Glutamatergic neuron (in vitro differentiated cells): Measurements from ENCODE around the gene RALGPS2. TPM values are rescaled to one million over a fixed set of nuclear protein-coding genes. Genes with fewer than 3 reads are reported as not detected.

Experiments
- DNase-seq: peaks from one replicate; pipeline ENCODE4 v3.0.0; 2022
- H3K27ac Mint-ChIP-seq: one replicate; pipeline ENCODE4 v1.8.0; 2020; ENCODE audit warnings: mild to moderate bottlenecking, mixed read lengths, inconsistent platforms; ENCODE audit not compliant: unreplicated experiment
- H3K27me3 Mint-ChIP-seq: one replicate; pipeline ENCODE4 v1.8.0; 2020; ENCODE audit warnings: mild to moderate bottlenecking, moderate library complexity, mixed read lengths, inconsistent platforms; ENCODE audit not compliant: unreplicated experiment
- H3K36me3 Mint-ChIP-seq: one replicate; pipeline ENCODE4 v1.8.0; 2020; ENCODE audit warnings: mild to moderate bottlenecking, mixed read lengths, inconsistent platforms; ENCODE audit not compliant: unreplicated experiment
- H3K4me1 Mint-ChIP-seq: one replicate; pipeline ENCODE4 v1.8.0; 2020; ENCODE audit warnings: mild to moderate bottlenecking, low read depth, mixed read lengths, inconsistent platforms; ENCODE audit not compliant: unreplicated experiment
- H3K4me3 Mint-ChIP-seq: one replicate; pipeline ENCODE4 v1.8.0; 2020; ENCODE audit warnings: mild to moderate bottlenecking, mixed read lengths, inconsistent platforms; ENCODE audit not compliant: unreplicated experiment
- H3K9me3 Mint-ChIP-seq: one replicate; pipeline ENCODE4 v1.8.0; 2020; ENCODE audit warnings: mild to moderate bottlenecking, moderate library complexity, mixed read lengths, inconsistent platforms; ENCODE audit not compliant: unreplicated experiment
- CTCF ChIP-seq: fragments of 200-600 bp; sonication (generic); IDR thresholded peaks from one replicate; pipeline ENCODE4 v1.5.0; 2021; ENCODE audit not compliant: partially characterized antibody, unreplicated experiment
- total RNA-seq: library from RNA; stranded (reverse); fragmentation: NEBNext Ultra II Directional; extraction: Animal tissue kit (Norgen Biotek cat#: 25700); gene quantifications from one replicate; pipeline ENCODE4 v1.2.1, GENCODE V29; 2021; ENCODE audit not compliant: unreplicated experiment

The RALGPS2 gene
- total RNA-seq, 1 donor from 2014 or later = 17.9 TPM

DNA sequence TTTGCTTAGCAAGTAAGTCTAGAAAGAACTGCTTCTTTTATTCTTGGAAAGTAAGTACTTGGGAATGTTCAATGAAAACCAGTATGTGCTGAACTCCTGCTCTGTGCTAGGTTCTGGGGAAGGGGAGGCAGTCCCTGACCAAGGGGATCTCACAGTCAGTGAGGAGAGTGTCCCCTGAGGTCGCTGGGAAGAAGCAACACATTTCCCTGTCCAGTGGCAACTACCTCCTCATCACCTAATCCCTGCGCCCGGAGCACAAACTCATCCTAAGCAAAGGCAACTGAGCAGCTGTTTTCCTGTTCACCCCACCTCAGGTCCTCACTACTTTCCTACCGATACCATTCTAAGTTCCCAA lies 207.5 kb downstream of the RALGPS2 start:
- DNase-seq = no peak
- Mint-ChIP-seq H3K4me1 (peaks cover 4% of the 10 kb centered on the region), H3K9me3 (no peaks in the 10 kb centered on the region), H3K27ac (no peak overlapping the region), H3K4me3 (no peak overlapping the region), H3K27me3 (no peaks in the 10 kb centered on the region), H3K36me3 (no peaks in the 10 kb centered on the region)
- TF ChIP-seq CTCF = no peak

GRCh38 chr1:178933105-178933561 lies 208.1 kb downstream of the RALGPS2 start:
- DNase-seq = no peak
- Mint-ChIP-seq H3K4me1 (peaks cover 10% of the 10 kb centered on the region), H3K9me3 (no peaks in the 10 kb centered on the region), H3K4me3 (no peak overlapping the region), H3K27me3 (peaks cover 1% of the 10 kb centered on the region), H3K27ac (no peak overlapping the region), H3K36me3 (no peaks in the 10 kb centered on the region)
- no peak for TF ChIP-seq CTCF

GRCh38 chr1:178933709-178934490 lies 208.9 kb downstream of the RALGPS2 start:
- Mint-ChIP-seq H3K4me1 (peaks cover 16% of the 10 kb centered on the region), H3K9me3 (no peaks in the 10 kb centered on the region), H3K4me3 (no peak overlapping the region), H3K36me3 (no peaks in the 10 kb centered on the region), H3K27ac (no peak overlapping the region), H3K27me3 (peaks cover 4% of the 10 kb centered on the region)
- no peak for DNase-seq
- TF ChIP-seq CTCF = no peak

GRCh38 chr1:178934546-178934945 lies 209.5 kb downstream of the RALGPS2 start:
- H3K4me1 Mint-ChIP-seq = peaks cover 16% of the 10 kb centered on the region
- TF ChIP-seq CTCF = no peak
- peaks cover 4% of the 10 kb centered on the region for H3K27me3 Mint-ChIP-seq
- H3K4me3 Mint-ChIP-seq = no peak overlapping the region
- H3K27ac Mint-ChIP-seq = no peak overlapping the region
- no peaks in the 10 kb centered on the region for H3K9me3 Mint-ChIP-seq
- no peaks in the 10 kb centered on the region for H3K36me3 Mint-ChIP-seq
- no peak for DNase-seq

DNA sequence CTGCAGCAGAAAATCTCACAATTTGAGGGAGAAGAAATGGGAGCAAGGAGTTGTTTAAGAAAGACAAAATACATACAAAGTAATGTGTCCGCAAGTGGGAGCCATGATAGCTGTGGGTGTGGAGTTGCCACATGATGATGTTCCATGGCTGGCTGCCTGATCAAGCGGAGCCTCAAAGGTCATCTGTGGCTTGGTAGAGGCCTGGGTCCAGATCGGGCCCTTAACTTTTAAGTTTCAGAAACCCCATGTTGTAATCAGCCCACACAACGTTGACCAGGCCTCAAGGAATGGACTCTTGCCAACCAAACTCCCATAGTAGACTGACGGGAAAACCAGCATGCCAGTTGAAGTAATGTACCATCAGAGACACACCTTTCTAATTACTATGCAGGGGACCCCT lies 210.6 kb downstream of the RALGPS2 start:
- H3K4me3 Mint-ChIP-seq = no peak overlapping the region
- no peak for TF ChIP-seq CTCF
- no peak for DNase-seq
- no peaks in the 10 kb centered on the region for H3K36me3 Mint-ChIP-seq
- H3K4me1 Mint-ChIP-seq = peaks cover 16% of the 10 kb centered on the region
- H3K27ac Mint-ChIP-seq = no peak overlapping the region
- no peaks in the 10 kb centered on the region for H3K9me3 Mint-ChIP-seq
- peaks cover 4% of the 10 kb centered on the region for H3K27me3 Mint-ChIP-seq
